DOHH2 (cell line): ENCODE measurements around the gene TMEM255A.
"Not testable (repeated sequence)": the region's sequence is repeated elsewhere in the genome, so short reads cannot be mapped to it uniquely, and the experiment has no call there.

Experiments
- H3F3A ChIP-seq: fragments of 200-600 bp; sonication (generic), shearing (Covaris generic); 2 replicates; pipeline ENCODE4 v1.6.0; 2016; ENCODE audit warnings: antibody characterized with exemption, mild to moderate bottlenecking; ENCODE audit not compliant: control insufficient read depth, insufficient read depth
- H3K27ac ChIP-seq: fragments of 200-600 bp; sonication (generic); 2 replicates; pipeline ENCODE4 v1.5.1; 2014; ENCODE audit warnings: low read depth, mild to moderate bottlenecking, low read length, moderate library complexity
- H3K27me3 ChIP-seq: fragments of 200-600 bp; sonication (generic); 2 replicates; pipeline ENCODE4 v1.6.1; 2014; ENCODE audit warnings: mild to moderate bottlenecking, low read length, mixed read lengths; ENCODE audit not compliant: control insufficient read depth
- H3K36me3 ChIP-seq: fragments of 200-600 bp; sonication (generic); 2 replicates; pipeline ENCODE4 v1.6.1; 2014; ENCODE audit warnings: mild to moderate bottlenecking, low read length, moderate library complexity, mixed read lengths; ENCODE audit not compliant: control insufficient read depth
- H3K4me1 ChIP-seq: fragments of 200-600 bp; sonication (generic); 2 replicates; pipeline ENCODE4 v1.6.1; 2014; ENCODE audit warnings: mild to moderate bottlenecking, low read length, mixed read lengths; ENCODE audit not compliant: control insufficient read depth
- H3K4me2 ChIP-seq: fragments of 200-600 bp; sonication (generic); 2 replicates; pipeline ENCODE4 v1.6.0; 2014; ENCODE audit warnings: mild to moderate bottlenecking, low read length, moderate library complexity
- H3K4me3 ChIP-seq: fragments of 200-600 bp; sonication (generic); 2 replicates; pipeline ENCODE4 v1.5.1; 2014; ENCODE audit warnings: mild to moderate bottlenecking, low read length, mixed read lengths
- H3K79me2 ChIP-seq: fragments of 200-600 bp; sonication (generic); 2 replicates; pipeline ENCODE4 v1.6.1; 2014; ENCODE audit warnings: mild to moderate bottlenecking, low read length, mixed read lengths; ENCODE audit not compliant: control insufficient read depth
- H3K9me2 ChIP-seq: fragments of 200-600 bp; sonication (generic); replicated peaks from 2 replicates; pipeline ENCODE4 v1.6.1; 2014; ENCODE audit warnings: mild to moderate bottlenecking, low read length, mixed read lengths; ENCODE audit not compliant: control insufficient read depth
- H3K9me3 ChIP-seq: fragments of 200-600 bp; sonication (generic); 2 replicates; pipeline ENCODE4 v1.6.1; 2014; ENCODE audit warnings: antibody characterized with exemption, low read length, mixed read lengths; ENCODE audit not compliant: control insufficient read depth, insufficient read depth
- H4K20me1 ChIP-seq: fragments of 200-600 bp; sonication (generic); 2 replicates; pipeline ENCODE4 v1.6.0; 2014; ENCODE audit warnings: low read depth, mild to moderate bottlenecking, antibody characterized with exemption, low read length, moderate library complexity; ENCODE audit not compliant: control insufficient read depth, insufficient read depth
- CTCF ChIP-seq: fragments of 200-600 bp; sonication (generic); IDR thresholded peaks from one replicate; pipeline ENCODE4 v1.5.1; 2014; ENCODE audit warnings: antibody characterized with exemption, mild to moderate bottlenecking, low read depth, low read length; ENCODE audit not compliant: poor library complexity, severe bottlenecking
- EZH2phosphoT487 ChIP-seq: fragments of 200-600 bp; sonication (generic); IDR thresholded peaks from 2 replicates; pipeline ENCODE4 v1.6.1; 2017; ENCODE audit warnings: borderline replicate concordance, mild to moderate bottlenecking, antibody characterized with exemption, low read length, moderate library complexity, mixed read lengths

Gene TMEM255A

GRCh38 chrX:120356084-120356483, 44.8 kb upstream of the TMEM255A start:
- Histone ChIP-seq H3K4me1 (no peaks in the 10 kb centered on the region), H3K36me3 (no peaks in the 10 kb centered on the region), H3K4me3 (no peak overlapping the region), H3F3A (no peaks in the 10 kb centered on the region), H3K4me2 (no peak overlapping the region), H3K27ac (no peak overlapping the region), H3K9me2 (no peaks in the 10 kb centered on the region), H4K20me1 (no peaks in the 10 kb centered on the region), H3K27me3 (no peaks in the 10 kb centered on the region), H3K9me3 (no peaks in the 10 kb centered on the region), H3K79me2 (no peaks in the 10 kb centered on the region)
- no peak for TF ChIP-seq EZH2phosphoT487
- no peak for TF ChIP-seq CTCF

GRCh38 chrX:120350450-120351138, 39.3 kb upstream of the TMEM255A start:
- Histone ChIP-seq H3K4me1 (no peaks in the 10 kb centered on the region), H3K9me3 (no peaks in the 10 kb centered on the region), H3F3A (no peaks in the 10 kb centered on the region), H3K4me3 (no peak overlapping the region), H3K9me2 (no peaks in the 10 kb centered on the region), H3K4me2 (no peak overlapping the region), H3K27ac (no peak overlapping the region), H4K20me1 (no peaks in the 10 kb centered on the region), H3K36me3 (no peaks in the 10 kb centered on the region), H3K27me3 (no peaks in the 10 kb centered on the region), H3K79me2 (no peaks in the 10 kb centered on the region)
- TF ChIP-seq EZH2phosphoT487 (no peak), CTCF (no peak)

GRCh38 chrX:120344566-120344965, 33.3 kb upstream of the TMEM255A start:
- not testable (repeated sequence) for H3K27ac ChIP-seq, H4K20me1 ChIP-seq, H3K4me2 ChIP-seq, H3K9me2 ChIP-seq, H3K79me2 ChIP-seq, H3K4me3 ChIP-seq, H3K9me3 ChIP-seq, H3K27me3 ChIP-seq, H3K4me1 ChIP-seq, H3F3A ChIP-seq, H3K36me3 ChIP-seq

- TF ChIP-seq CTCF (no peak), EZH2phosphoT487 (no peak)
- H3K27ac ChIP-seq, result no peak overlapping the region
- no peaks in the 10 kb centered on the region for H3K27me3 ChIP-seq
- H3K4me1 ChIP-seq, result no peaks in the 10 kb centered on the region
- H3K4me3 ChIP-seq, result no peak overlapping the region
- H3K79me2 ChIP-seq, result no peaks in the 10 kb centered on the region
- no peak overlapping the region for H3K4me2 ChIP-seq
- no peaks in the 10 kb centered on the region for H3K36me3 ChIP-seq
- no peaks in the 10 kb centered on the region for H3K9me3 ChIP-seq
- no peaks in the 10 kb centered on the region for H4K20me1 ChIP-seq
- no peaks in the 10 kb centered on the region for H3K9me2 ChIP-seq
- no peaks in the 10 kb centered on the region for H3F3A ChIP-seq
These were observed 25.6 kb upstream of the TMEM255A start for GRCh38 chrX:120336899-120337298.
